MV-4-11 (cell line): ENCODE data around the gene MYO5B.

Experiments
- DNase-seq: peaks from one replicate; lab custom pipeline; 2025; lab: John Stamatoyannopoulos, UW

Gene MYO5B

GRCh38 chr18:50144540-50144939 lies 50.4 kb downstream of the MYO5B start:
- no peak for DNase-seq

GRCh38 chr18:50143886-50144285 lies 51.1 kb downstream of the MYO5B start:
- DNase-seq, result no peak

- no peak for DNase-seq
Observed at GRCh38 chr18:50143294-50143693, 51.7 kb downstream of the MYO5B start.

DNA sequence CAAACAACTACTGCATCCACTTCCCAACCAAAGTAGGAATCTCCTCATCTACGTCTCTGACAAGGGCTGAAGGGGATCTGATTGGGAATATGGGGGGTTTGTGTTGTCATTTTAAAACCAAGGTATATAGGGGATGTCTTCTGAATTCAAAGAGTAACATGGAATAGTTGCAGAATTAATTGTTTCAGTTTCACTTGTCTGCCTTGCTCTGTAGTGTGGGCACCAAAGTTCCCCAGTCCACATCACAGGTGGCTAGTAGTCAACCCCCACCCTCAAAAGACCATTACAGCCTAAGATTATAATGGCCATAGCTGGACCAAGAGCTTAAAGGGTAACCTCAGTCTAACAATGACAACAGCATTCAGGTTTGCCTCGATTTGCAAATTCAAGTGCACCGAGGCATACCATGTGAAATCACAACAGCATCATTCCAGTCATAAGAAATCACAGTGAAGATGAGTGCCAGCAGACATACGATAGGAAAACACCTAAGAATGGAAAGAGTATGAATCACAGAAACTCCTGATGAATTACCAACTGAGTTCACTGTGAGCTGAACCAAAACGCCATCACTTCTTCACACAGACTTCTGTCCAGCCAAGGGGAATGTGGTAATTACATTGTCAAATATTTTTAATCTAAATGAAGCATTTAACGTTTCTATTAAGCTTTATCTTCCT lies 52.4 kb downstream of the MYO5B start:
- DNase-seq, result no peak

DNA sequence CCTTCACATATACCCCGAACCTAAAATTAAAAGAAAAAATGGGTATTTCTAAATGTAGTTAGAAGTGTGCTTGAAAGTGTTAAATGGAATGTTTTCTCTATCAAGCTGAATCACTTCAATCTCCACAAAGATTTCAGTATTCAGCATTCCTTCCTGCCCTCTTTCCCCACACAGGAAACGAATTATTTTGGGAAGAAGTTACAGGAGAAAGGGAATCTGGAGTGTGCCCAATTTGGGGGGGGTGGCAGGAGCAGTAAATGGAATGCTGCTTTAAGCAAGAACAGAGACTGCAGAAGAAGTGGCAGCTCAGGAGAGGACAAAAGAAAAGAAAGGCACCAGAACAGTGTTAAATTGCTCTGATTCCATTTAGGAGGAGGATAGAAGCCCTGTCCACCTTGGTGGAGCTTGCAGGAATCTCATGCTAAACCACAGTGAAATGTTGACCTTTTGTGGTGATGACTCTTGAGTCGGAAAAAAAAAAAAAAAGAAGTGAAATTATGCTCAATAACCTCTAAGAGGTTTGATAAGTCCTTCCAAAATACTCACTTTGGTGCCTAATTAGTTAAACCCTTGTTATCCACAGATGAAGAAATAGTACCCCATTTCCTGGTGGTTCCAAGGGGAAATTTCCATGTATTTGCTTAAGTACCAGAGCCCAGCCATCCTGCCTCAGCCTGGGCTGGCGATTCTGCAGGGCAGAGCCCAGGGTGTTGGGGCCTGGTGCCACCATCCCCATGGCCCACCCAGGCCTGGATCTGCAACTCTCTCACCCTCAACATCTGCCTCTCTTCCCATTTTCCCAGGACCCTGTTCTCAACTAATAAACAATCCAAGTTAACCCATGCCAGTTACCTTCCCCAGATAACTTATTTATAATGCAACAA lies 56.5 kb downstream of the MYO5B start:
- DNase-seq, result peak; percentile 35

DNA sequence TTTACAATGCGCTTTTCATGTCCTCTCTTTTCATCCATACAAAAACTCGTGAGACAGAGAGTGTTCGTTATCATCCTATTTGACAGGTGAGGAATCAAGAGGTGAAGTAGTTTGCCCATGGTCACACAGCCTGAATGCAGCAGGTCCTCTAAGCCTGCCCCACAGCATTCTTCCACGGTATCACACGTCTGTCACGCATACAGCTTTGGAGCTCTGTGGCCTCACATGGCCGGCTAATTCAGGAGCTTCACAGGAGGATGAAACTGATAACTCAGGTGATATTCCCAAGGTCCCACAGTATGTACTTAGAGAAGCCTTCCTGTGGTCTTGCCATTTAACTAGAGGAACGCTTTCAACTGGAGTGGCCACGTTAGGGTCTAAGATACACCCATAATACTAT lies 59.0 kb downstream of the MYO5B start:
- no peak for DNase-seq

GRCh38 chr18:50133526-50133925 lies 61.4 kb downstream of the MYO5B start:
- DNase-seq, result no peak

GRCh38 chr18:50131591-50131990 lies 63.4 kb downstream of the MYO5B start:
- no peak for DNase-seq

GRCh38 chr18:50128506-50129271 lies 66.3 kb downstream of the MYO5B start:
- DNase-seq, result no peak

GRCh38 chr18:50127516-50128210 lies 67.3 kb downstream of the MYO5B start:
- DNase-seq, result no peak

- no peak for DNase-seq
Observed at GRCh38 chr18:50126471-50126870, 68.5 kb downstream of the MYO5B start.

DNA sequence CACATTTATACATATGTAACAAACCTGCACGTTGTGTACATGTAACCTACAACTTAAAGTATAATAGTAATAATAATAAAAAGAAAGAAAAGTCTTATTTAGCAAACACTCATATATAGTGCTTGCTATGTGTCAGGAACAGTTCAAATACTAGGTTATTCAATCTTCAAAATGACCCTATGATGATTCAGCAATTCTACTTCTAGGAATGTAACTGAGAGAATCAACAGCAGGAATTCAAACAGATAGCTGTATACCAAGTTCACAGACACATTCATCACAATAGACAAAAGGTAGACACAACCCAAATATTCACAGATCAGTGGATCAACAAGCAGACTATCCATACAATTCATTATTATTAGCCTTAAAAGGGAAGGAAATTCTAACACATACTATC lies 69.5 kb downstream of the MYO5B start:
- DNase-seq, result no peak

GRCh38 chr18:50119296-50119695 lies 75.7 kb downstream of the MYO5B start:
- DNase-seq, result no peak

GRCh38 chr18:50117863-50118262 lies 77.1 kb downstream of the MYO5B start:
- no peak for DNase-seq

- DNase-seq, result no peak
Observed at GRCh38 chr18:50115095-50115494, 79.9 kb downstream of the MYO5B start.

- no peak for DNase-seq
Observed at GRCh38 chr18:50114448-50114847, 80.5 kb downstream of the MYO5B start.

- no peak for DNase-seq
Observed at GRCh38 chr18:50113726-50114125, 81.2 kb downstream of the MYO5B start.

DNA sequence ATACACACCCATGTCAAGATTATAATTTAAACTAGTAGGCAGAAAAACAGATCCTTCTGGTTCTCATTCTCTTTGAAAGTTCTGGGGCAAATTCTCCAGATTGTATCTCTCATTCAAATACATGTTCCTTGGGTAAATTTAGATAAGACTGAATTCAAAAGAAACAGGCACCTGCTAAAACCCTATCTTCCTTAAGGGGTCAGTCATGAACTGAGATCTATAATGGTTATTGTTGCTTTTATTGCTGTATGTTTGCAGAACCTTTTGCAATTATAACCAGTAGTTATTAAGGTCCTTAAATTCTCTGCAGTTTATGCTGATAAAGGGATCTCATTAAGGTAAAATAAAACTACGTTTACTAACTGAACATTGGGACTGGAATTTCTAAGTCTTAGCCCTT lies 83.5 kb downstream of the MYO5B start:
- DNase-seq, result no peak

- DNase-seq, result no peak
Observed at GRCh38 chr18:50107468-50107977, 87.4 kb downstream of the MYO5B start.

DNA sequence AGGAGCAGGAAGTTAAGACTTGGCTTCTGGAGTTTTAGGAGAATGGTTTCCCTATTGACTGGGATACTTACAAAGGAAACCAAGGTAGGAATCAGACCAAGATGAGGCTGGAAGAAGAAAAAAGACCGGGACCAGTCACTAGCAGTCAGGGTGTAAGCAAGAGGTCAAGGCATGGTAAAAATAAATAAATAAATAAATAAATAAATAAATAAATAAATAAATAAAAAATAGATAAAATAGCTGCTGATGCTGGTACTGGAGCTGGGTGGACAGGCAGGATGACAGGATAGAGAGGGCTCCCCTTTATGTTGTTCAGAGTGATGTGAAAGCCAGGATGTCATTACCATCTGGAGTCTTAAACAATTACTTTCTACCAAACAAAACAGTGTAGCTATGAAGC lies 89.9 kb downstream of the MYO5B start:
- DNase-seq, result no peak

GRCh38 chr18:50104421-50104820 lies 90.5 kb downstream of the MYO5B start:
- DNase-seq, result no peak
